Mesenchymal stem cell (in vitro differentiated cells and primary cell): ENCODE data around the gene FOXL3.
A peak's percentile ranks its signal among the peaks of the same experiment; 100 is the strongest.

Experiments
- DNase-seq: peaks from one replicate; pipeline ENCODE4 v3.0.0-alpha.2; 2013
- H2AFZ ChIP-seq: one replicate; pipeline ENCODE4 v1.6.1; 2013; ENCODE audit warnings: low read depth, mild to moderate bottlenecking, control low read depth, inconsistent platforms, low read length, moderate library complexity
- H2AK5ac ChIP-seq: 2 replicates; pipeline ENCODE4 v1.6.1; 2013; ENCODE audit warnings: low read length, moderate library complexity, mild to moderate bottlenecking, inconsistent platforms; ENCODE audit not compliant: severe bottlenecking
- H2BK120ac ChIP-seq: one replicate; pipeline ENCODE4 v1.6.1; 2013; ENCODE audit warnings: low read depth, mild to moderate bottlenecking, inconsistent platforms, low read length, moderate library complexity
- H2BK12ac ChIP-seq, 2 experiments: one replicate each; pipeline ENCODE4 v1.6.1; 2013; ENCODE audit warnings: inconsistent platforms in 2 of 2, low read length in 2 of 2, mild to moderate bottlenecking in 2 of 2, moderate library complexity in 2 of 2, control low read depth in 1 of 2
- H2BK15ac ChIP-seq: one replicate; pipeline ENCODE4 v1.6.1; 2013; ENCODE audit warnings: mild to moderate bottlenecking, low read depth, inconsistent platforms; ENCODE audit not compliant: poor library complexity, severe bottlenecking
- H2BK5ac ChIP-seq: 2 replicates; pipeline ENCODE4 v1.6.1; 2013; ENCODE audit warnings: low read depth, mild to moderate bottlenecking, low read length, control low read depth, inconsistent platforms; ENCODE audit not compliant: poor library complexity, severe bottlenecking
- H3K14ac ChIP-seq, 2 experiments: one replicate each; pipeline ENCODE4 v1.6.1; 2013; ENCODE audit warnings: inconsistent platforms in 2 of 2, low read length in 2 of 2, control low read depth in 1 of 2, mild to moderate bottlenecking in 1 of 2, moderate library complexity in 1 of 2
- H3K18ac ChIP-seq, 2 experiments: one replicate each; pipeline ENCODE4 v1.6.1; 2013; ENCODE audit warnings: inconsistent platforms in 2 of 2, low read length in 2 of 2, control low read depth in 1 of 2, low read depth in 1 of 2, mild to moderate bottlenecking in 1 of 2
- H3K23ac ChIP-seq, 2 experiments: one replicate each; pipeline ENCODE4 v1.6.1; 2013; ENCODE audit warnings: inconsistent platforms in 2 of 2, low read length in 2 of 2, mild to moderate bottlenecking in 2 of 2, moderate library complexity in 2 of 2, control low read depth in 1 of 2
- H3K27ac ChIP-seq: 2 replicates; pipeline ENCODE4 v1.5.1; 2013; ENCODE audit warnings: mild to moderate bottlenecking, moderate library complexity, low read length, control low read depth, inconsistent platforms; ENCODE audit not compliant: poor library complexity, severe bottlenecking
- H3K27me3 ChIP-seq, 2 experiments: 2 replicates each; pipeline versions ENCODE4 v1.6.1 to v1.7.0; 2013; ENCODE audit warnings: low read length in 2 of 2, mild to moderate bottlenecking in 2 of 2, moderate library complexity in 2 of 2, control low read depth in 1 of 2, inconsistent platforms in 1 of 2; ENCODE audit not compliant: control insufficient read depth in 1 of 2, insufficient read depth in 1 of 2
- H3K36me3 ChIP-seq, 2 experiments: 2 replicates each; pipeline versions ENCODE4 v1.6.1 to v1.7.0; 2013; ENCODE audit warnings: low read length in 2 of 2, control low read depth in 1 of 2, inconsistent platforms in 1 of 2, low read depth in 1 of 2, mild to moderate bottlenecking in 1 of 2; ENCODE audit not compliant: insufficient read depth in 2 of 2, control insufficient read depth in 1 of 2
- H3K4ac ChIP-seq, 2 experiments: one replicate each; pipeline ENCODE4 v1.6.1; 2013; ENCODE audit warnings: inconsistent platforms in 2 of 2, low read length in 2 of 2, mild to moderate bottlenecking in 2 of 2, moderate library complexity in 2 of 2, control low read depth in 1 of 2, low read depth in 1 of 2
- H3K4me1 ChIP-seq: 2 replicates; pipeline ENCODE4 v1.6.1; 2013; ENCODE audit warnings: low read depth, low read length, control low read depth; ENCODE audit not compliant: control insufficient read depth, insufficient read depth
- H3K4me2 ChIP-seq: 2 replicates; pipeline ENCODE4 v1.6.1; 2013; ENCODE audit warnings: low read length, mild to moderate bottlenecking, inconsistent platforms; ENCODE audit not compliant: poor library complexity, severe bottlenecking
- H3K4me3 ChIP-seq, 2 experiments: 2 replicates each; pipeline versions ENCODE4 v1.5.1 to v1.7.0; 2013; ENCODE audit warnings: low read length in 2 of 2, mild to moderate bottlenecking in 2 of 2, control low read depth in 1 of 2, low read depth in 1 of 2; ENCODE audit not compliant: insufficient read depth in 1 of 2
- H3K79me1 ChIP-seq: replicated peaks from 2 replicates; pipeline ENCODE4 v1.6.1; 2013; ENCODE audit warnings: mild to moderate bottlenecking, control low read depth, low read length, inconsistent platforms; ENCODE audit not compliant: poor library complexity, severe bottlenecking
- H3K9ac ChIP-seq: 2 replicates; pipeline ENCODE4 v1.7.0; 2013; ENCODE audit warnings: mild to moderate bottlenecking, low read length, moderate library complexity
- H3K9me3 ChIP-seq: 2 replicates; pipeline ENCODE4 v1.7.0; 2013; ENCODE audit warnings: mild to moderate bottlenecking, low read length; ENCODE audit not compliant: control insufficient read depth
- H4K8ac ChIP-seq: one replicate; pipeline ENCODE4 v1.6.1; 2013; ENCODE audit warnings: inconsistent platforms, mild to moderate bottlenecking, low read length, moderate library complexity
- H4K91ac ChIP-seq: one replicate; pipeline ENCODE4 v1.6.1; 2013; ENCODE audit warnings: mild to moderate bottlenecking, low read length, inconsistent platforms
- WGBS: methylation state at CpG from one replicate; pipeline ENCODE4 v1.1.7; 2013; ENCODE audit warnings: mixed read lengths; 5-methylcytosine and 5-hydroxymethylcytosine counted together

FOXL3 gene

GRCh38 chr7:270351-270983 lies 19.5 kb upstream of the FOXL3 start:
- WGBS = 80% methylated on average over 10 of the region's 11 CpGs
- H4K91ac ChIP-seq = no peak overlapping the region
- H3K27ac ChIP-seq = no peak overlapping the region
- H3K4me2 ChIP-seq = no peak overlapping the region
- H3K4me3 ChIP-seq = no peak overlapping the region
- H2AK5ac ChIP-seq = no peak overlapping the region
- no peak overlapping the region for H2BK5ac ChIP-seq
- H3K4ac ChIP-seq = no peak overlapping the region
- H4K8ac ChIP-seq = no peak overlapping the region
- peaks cover 2% of the 10 kb centered on the region for H3K4me1 ChIP-seq
- H2AFZ ChIP-seq = no peak overlapping the region
- H2BK15ac ChIP-seq = no peak overlapping the region
- no peak overlapping the region for H3K18ac ChIP-seq
- H3K27me3 ChIP-seq = peaks cover 4 to 23% of the 10 kb centered on the region in 2 experiments
- H3K9me3 ChIP-seq = peaks cover 11% of the 10 kb centered on the region
- H3K23ac ChIP-seq = no peak overlapping the region
- no peak overlapping the region for H2BK120ac ChIP-seq
- no peak for DNase-seq
- no peak overlapping the region for H3K9ac ChIP-seq
- H3K14ac ChIP-seq = no peak overlapping the region
- H3K79me1 ChIP-seq = no peaks in the 10 kb centered on the region
- no peak overlapping the region for H2BK12ac ChIP-seq
- no peaks in the 10 kb centered on the region for H3K36me3 ChIP-seq

DNA sequence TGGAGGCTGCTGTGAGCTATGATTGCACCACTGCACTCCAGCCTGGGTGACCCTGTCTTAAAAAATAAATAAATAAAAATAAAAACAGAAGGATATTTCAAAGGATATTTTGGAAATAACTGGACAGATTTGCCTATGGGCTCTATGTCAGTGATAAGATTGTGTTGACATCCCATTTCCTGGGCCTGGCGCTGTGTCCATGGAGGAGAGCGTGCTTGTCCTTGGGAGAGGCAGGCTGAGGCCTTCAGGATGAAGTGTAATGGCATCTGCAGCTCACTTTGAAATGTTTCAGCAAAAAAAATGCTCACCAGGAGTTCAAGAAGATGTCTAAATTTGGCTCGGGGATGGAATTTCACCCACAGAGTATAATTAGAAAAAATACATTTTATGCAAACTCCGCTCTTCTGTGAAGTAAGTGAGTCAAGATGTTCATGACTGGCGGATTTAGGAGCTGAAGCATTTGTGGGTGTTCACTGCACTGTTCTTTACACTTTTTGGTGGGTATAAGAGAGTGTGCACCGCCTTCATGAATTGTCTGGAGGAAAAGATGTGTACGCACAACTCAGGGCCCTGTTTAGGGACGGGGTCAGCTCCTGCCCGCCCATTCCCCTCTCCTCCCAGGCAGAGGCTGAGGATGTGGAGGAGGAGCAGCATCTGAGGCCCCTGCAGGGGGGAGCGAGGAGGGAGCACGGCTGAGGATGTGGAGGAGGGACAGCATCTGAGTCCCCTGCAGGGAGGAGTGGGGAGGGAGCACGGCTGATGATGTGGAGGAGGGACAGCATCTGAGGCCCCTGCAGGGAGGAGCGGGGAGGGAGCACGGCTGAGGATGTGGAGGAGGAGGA lies 18.5 kb upstream of the FOXL3 start:
- WGBS = 92% methylated on average over 13 of the region's 14 CpGs
- no peak overlapping the region for H2AFZ ChIP-seq
- no peak overlapping the region for H3K4me3 ChIP-seq
- peaks cover 8 to 24% of the 10 kb centered on the region in 2 experiments for H3K27me3 ChIP-seq
- H3K18ac ChIP-seq = no peak overlapping the region
- DNase-seq = no peak
- no peak overlapping the region for H3K14ac ChIP-seq
- no peak overlapping the region for H2BK15ac ChIP-seq
- H2BK5ac ChIP-seq = no peak overlapping the region
- no peak overlapping the region for H3K9ac ChIP-seq
- no peak overlapping the region for H2BK12ac ChIP-seq
- peaks cover 2% of the 10 kb centered on the region for H3K4me1 ChIP-seq
- H3K9me3 ChIP-seq = peaks cover 14% of the 10 kb centered on the region
- H2AK5ac ChIP-seq = no peak overlapping the region
- no peak overlapping the region for H3K23ac ChIP-seq
- H2BK120ac ChIP-seq = no peak overlapping the region
- H4K8ac ChIP-seq = no peak overlapping the region
- no peaks in the 10 kb centered on the region for H3K36me3 ChIP-seq
- no peak overlapping the region for H3K4me2 ChIP-seq
- peak overlapping the region; percentile 35 for H4K91ac ChIP-seq
- no peak overlapping the region for H3K4ac ChIP-seq
- no peaks in the 10 kb centered on the region for H3K79me1 ChIP-seq
- H3K27ac ChIP-seq = no peak overlapping the region

DNA sequence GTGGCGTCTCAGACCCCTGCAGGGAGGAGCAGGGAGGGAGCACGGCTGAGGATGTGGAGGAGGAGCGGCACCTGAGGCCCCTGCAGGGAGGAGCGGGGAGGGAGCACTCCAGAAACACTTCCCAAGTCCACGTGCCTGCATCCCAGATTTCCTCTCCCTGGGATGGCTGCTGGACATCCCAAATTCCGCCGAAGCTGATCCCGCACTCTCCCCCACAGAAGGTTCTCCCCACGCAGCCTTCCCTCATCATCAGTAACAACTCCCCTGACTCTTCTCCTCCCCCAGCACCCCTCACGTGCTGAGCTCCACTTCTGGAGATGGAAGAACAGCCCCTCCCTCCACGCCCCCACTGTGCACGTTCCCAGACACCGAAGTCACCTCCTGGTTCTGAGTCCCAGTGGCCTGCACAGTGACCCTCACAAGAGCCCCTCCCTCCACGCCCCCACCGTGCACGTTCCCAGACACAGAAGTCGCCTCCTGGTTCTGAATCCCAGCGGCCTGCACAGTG lies 17.8 kb upstream of the FOXL3 start:
- Histone ChIP-seq H2BK5ac (no peak overlapping the region), H3K14ac (no peak overlapping the region), H3K36me3 (no peaks in the 10 kb centered on the region), H3K18ac (no peak overlapping the region), H3K27me3 (peaks cover 8 to 21% of the 10 kb centered on the region in 2 experiments), H3K4me2 (no peak overlapping the region), H3K23ac (no peak overlapping the region), H3K4me1 (peaks cover 2% of the 10 kb centered on the region), H2BK12ac (no peak overlapping the region), H3K79me1 (no peaks in the 10 kb centered on the region), H3K27ac (no peak overlapping the region), H3K4me3 (no peak overlapping the region), H2BK120ac (no peak overlapping the region), H3K9ac (no peak overlapping the region), H3K9me3 (peaks cover 20% of the 10 kb centered on the region), H3K4ac (no peak overlapping the region), H4K91ac (peak overlapping the region; percentile 35), H2AK5ac (no peak overlapping the region), H2AFZ (no peak overlapping the region), H4K8ac (no peak overlapping the region), H2BK15ac (no peak overlapping the region)
- DNase-seq = no peak
- 88% methylated on average over 16 of the region's 18 CpGs for WGBS

GRCh38 chr7:272631-273030 lies 17.3 kb upstream of the FOXL3 start:
- Histone ChIP-seq H3K18ac (no peak overlapping the region), H4K91ac (no peak overlapping the region), H3K14ac (no peak overlapping the region), H2BK12ac (no peak overlapping the region), H3K4ac (no peak overlapping the region), H3K9me3 (peaks cover 24% of the 10 kb centered on the region), H2BK15ac (no peak overlapping the region), H3K27me3 (peaks cover 8 to 17% of the 10 kb centered on the region in 2 experiments), H4K8ac (no peak overlapping the region), H3K4me1 (peaks cover 2% of the 10 kb centered on the region), H3K4me2 (no peak overlapping the region), H2AK5ac (no peak overlapping the region), H3K4me3 (no peak overlapping the region), H3K23ac (no peak overlapping the region), H2AFZ (no peak overlapping the region), H2BK5ac (no peak overlapping the region), H2BK120ac (no peak overlapping the region), H3K36me3 (no peaks in the 10 kb centered on the region), H3K27ac (no peak overlapping the region), H3K79me1 (no peaks in the 10 kb centered on the region), H3K9ac (no peak overlapping the region)
- WGBS = 79% methylated on average over 14 of the region's 14 CpGs
- no peak for DNase-seq
